HepG2 (cell line): ENCODE measurements around the gene DIP2C. TPM values are rescaled to one million over a fixed set of nuclear protein-coding genes. Genes with fewer than 3 reads are reported as not detected.
A peak's percentile ranks its signal among the peaks of the same experiment; 100 is the strongest.

ENCODE experiments used
- ATAC-seq: fragments of 200-7000 bp; cut with Tn5 transposase; 3 replicates; pipeline ENCODE4 v1.9.1; 2020; ENCODE audit warnings: mild to moderate bottlenecking, moderate library complexity
- BruUV-seq: library from RNA; stranded (reverse); fragments of 400-500 nt; replicated peaks from 2 replicates; lab custom pipeline; 2021; lab: Mats Ljungman, UMichigan
- CTCF ChIA-PET: fragments of 300-600 bp; formaldehyde crosslinking; extraction: SDS; loops from one replicate; lab custom pipeline; 2021; ENCODE audit warnings: low total read pairs, inconsistent platforms, low intra/inter-chr PET ratio; lab: Yijun Ruan, JAX
- POLR2A ChIA-PET: fragments of 350-600 bp; sonication (Branson Sonifier 250); formaldehyde crosslinking; loops from one replicate; lab custom pipeline; 2020; ENCODE audit warnings: antibody characterized with exemption, inconsistent platforms; lab: Yijun Ruan, JAX
- DNase-seq: peaks from one replicate; pipeline ENCODE4 v3.0.0-alpha.2; 2015; ENCODE audit warnings: low spot score
- FAIRE-seq: peaks from 3 replicates; lab custom pipeline; 2011; peaks lifted over from hg19 to GRCh38; lab: Jason Lieb, UNC
- H2AFZ ChIP-seq: one replicate; pipeline ENCODE4 v1.6.1; 2011; ENCODE audit warnings: low read length, inconsistent platforms
- H3K27ac ChIP-seq: fragments of 300-600 bp; 3 replicates; pipeline ENCODE4 v1.8.0; 2011; ENCODE audit warnings: mixed run types, mild to moderate bottlenecking, mixed read lengths, low read length, inconsistent platforms; ENCODE audit not compliant: insufficient read depth; ENCODE audit errors: extremely low read length
- H3K27me3 ChIP-seq, 2 experiments: fragments of 200-600 bp in 1 of 2; 2 replicates in 1 of 2; 3 replicates in 1 of 2; pipeline versions ENCODE4 v1.6.0 to v1.8.0; 2011; ENCODE audit warnings: low read length in 2 of 2, mild to moderate bottlenecking in 2 of 2, moderate library complexity in 2 of 2, inconsistent platforms in 1 of 2; ENCODE audit not compliant: insufficient read depth in 2 of 2, control insufficient read depth in 1 of 2
- H3K36me3 ChIP-seq, 2 experiments: fragments of 200-600 bp in 1 of 2; replicated peaks in 1 of 2; 2 replicates in 1 of 2; 3 replicates in 1 of 2; pipeline versions ENCODE4 v1.5.1 to v1.8.0; 2011; ENCODE audit warnings: low read length in 2 of 2, inconsistent platforms in 1 of 2; ENCODE audit not compliant: insufficient read depth in 2 of 2, control insufficient read depth in 1 of 2
- H3K4me1 ChIP-seq: 2 replicates; pipeline ENCODE4 v1.5.1; 2012; ENCODE audit warnings: low read length, inconsistent platforms; ENCODE audit not compliant: insufficient read depth
- H3K4me2 ChIP-seq: 2 replicates; pipeline ENCODE4 v1.6.0; 2011; ENCODE audit warnings: low read depth, low read length, inconsistent platforms
- H3K4me3 ChIP-seq, 3 experiments: fragments of 200-600 bp in 1 of 3; sonication (generic), shearing (Covaris generic) in 1 of 3; replicated peaks in 1 of 3; 2 replicates each; pipeline ENCODE4 v1.5.1; 2011 to 2016; ENCODE audit warnings: low read length in 3 of 3, inconsistent platforms in 2 of 3, low read depth in 2 of 3, mild to moderate bottlenecking in 2 of 3, control low read depth in 1 of 3, mixed read lengths in 1 of 3; ENCODE audit not compliant: insufficient read depth in 1 of 3
- H3K79me2 ChIP-seq: one replicate; pipeline ENCODE4 v1.6.1; 2011; ENCODE audit warnings: low read length, inconsistent platforms; ENCODE audit not compliant: insufficient read depth
- H3K9ac ChIP-seq: 2 replicates; pipeline ENCODE4 v1.6.0; 2011; ENCODE audit warnings: mild to moderate bottlenecking, low read depth, low read length, inconsistent platforms; ENCODE audit not compliant: insufficient read depth
- H3K9me3 ChIP-seq: 2 replicates; pipeline ENCODE4 v1.5.1; 2012; ENCODE audit warnings: mild to moderate bottlenecking, low read length
- H4K20me1 ChIP-seq: 2 replicates; pipeline ENCODE4 v1.6.0; 2011; ENCODE audit warnings: inconsistent platforms, mild to moderate bottlenecking, low read length, moderate library complexity; ENCODE audit not compliant: insufficient read depth
- ATM ChIP-seq: fragments of 450-650 bp; IDR thresholded peaks from 2 replicates; pipeline ENCODE4 v1.7.1; 2017; ENCODE audit warnings: mild to moderate bottlenecking, borderline replicate concordance
- GTF3A ChIP-seq: sonication (generic); formaldehyde crosslinking; conservative IDR thresholded peaks from 2 replicates; pipeline ENCODE4 v1.4.0; 2020; ENCODE audit warnings: mild to moderate bottlenecking, missing genetic modification reagents
- HDAC2 ChIP-seq: sonication (generic); formaldehyde crosslinking; IDR thresholded peaks from 2 replicates; pipeline ENCODE4 v1.4.0; 2020; ENCODE audit warnings: missing genetic modification reagents
- MED13 ChIP-seq: sonication (generic); formaldehyde crosslinking; IDR thresholded peaks from 2 replicates; pipeline ENCODE4 v1.5.0; 2020; ENCODE audit warnings: missing genetic modification reagents
- PHB2 ChIP-seq: fragments of 450-650 bp; IDR thresholded peaks from 2 replicates; pipeline ENCODE4 v1.6.1; 2018; ENCODE audit not compliant: partially characterized antibody
- PITX1 ChIP-seq: sonication (generic); formaldehyde crosslinking; IDR thresholded peaks from 2 replicates; pipeline ENCODE4 v1.5.1; 2020; ENCODE audit warnings: mild to moderate bottlenecking, missing genetic modification reagents
- ZNF225 ChIP-seq: sonication (generic); formaldehyde crosslinking; IDR thresholded peaks from 2 replicates; pipeline ENCODE4 v1.4.0; 2020; ENCODE audit warnings: mild to moderate bottlenecking, missing genetic modification reagents
- ZNF513 ChIP-seq: sonication (generic); formaldehyde crosslinking; conservative IDR thresholded peaks from 2 replicates; pipeline ENCODE4 v1.5.0; 2020; ENCODE audit warnings: missing genetic modification reagents
- ZNF543 ChIP-seq: sonication (generic); formaldehyde crosslinking; IDR thresholded peaks from 2 replicates; pipeline ENCODE4 v1.4.0; 2020; ENCODE audit warnings: mild to moderate bottlenecking, missing genetic modification reagents
- ZNF816 ChIP-seq: sonication (generic); formaldehyde crosslinking; IDR thresholded peaks from 2 replicates; pipeline ENCODE4 v1.8.0; 2022; ENCODE audit warnings: missing genetic modification reagents, mild to moderate bottlenecking, borderline replicate concordance
- ZSCAN12 ChIP-seq: sonication (generic); formaldehyde crosslinking; IDR thresholded peaks from 2 replicates; pipeline ENCODE4 v1.9.0; 2021; ENCODE audit warnings: mild to moderate bottlenecking, missing genetic modification reagents
- WGBS: methylation state at CpG from one replicate; pipeline ENCODE4 v1.1.6; 2017; ENCODE audit warnings: low lambda C conversion rate; 5-methylcytosine and 5-hydroxymethylcytosine counted together
- in situ Hi-C: cut with HindIII; loops from 2 replicates; pipeline ENCODE4 v1.10.0; 2017; ENCODE audit warnings: low pct_unique_long_range_greater_than_20kb; ENCODE audit not compliant: extremely low pct_ligation_motif_present
- intact Hi-C: fragments of 100-400 bp; cut with micrococcal nuclease; formaldehyde crosslinking; loops from one replicate; pipeline ENCODE4 v1.10.0; 2022; ENCODE audit not compliant: unreplicated experiment
- polyA plus RNA-seq, 8 experiments: library from polyadenylated mRNA; depleted of rRNA in 3 of 8; stranded (reverse) in 7 of 8; unstranded in 1 of 8; fragments of >200 nt; fragmentation: Illumina TruSeq in 4 of 8; extraction: Trizol in 4 of 8; gene quantifications; 2 replicates each; pipeline versions ENCODE4 v1.2.1 to v1.2.3, GENCODE V29; 2011 to 2016; ENCODE audit warnings: low read depth in 4 of 8, missing spikeins in 1 of 8, mixed read lengths in 1 of 8; ENCODE audit not compliant: insufficient read depth in 1 of 8
- total RNA-seq, 5 experiments: library from RNA; depleted of rRNA; stranded (reverse); fragments of >200 nt; fragmentation: Illumina TruSeq; extraction: Trizol; gene quantifications; 2 replicates each; pipeline ENCODE4 v1.2.3, GENCODE V29; 2016; ENCODE audit warnings: low read depth in 1 of 5
- TF ChIP-seq, protein P1 (sequence below): sonication (generic); formaldehyde crosslinking; IDR thresholded peaks from 2 replicates; pipeline ENCODE4 v1.5.0; 2020; ENCODE audit warnings: mild to moderate bottlenecking, missing genetic modification reagents
- TF ChIP-seq, protein P2 (sequence below): IDR thresholded peaks from 2 replicates; pipeline ENCODE4 v1.6.1; 2016; ENCODE audit warnings: mild to moderate bottlenecking

The DIP2C gene
- total and polyA plus RNA-seq, 2 of the 13 experiments (the other 11 are each of a cell fraction or from before 2014, with no cell fraction given), result 2.2 to 2.7 TPM

DNA sequence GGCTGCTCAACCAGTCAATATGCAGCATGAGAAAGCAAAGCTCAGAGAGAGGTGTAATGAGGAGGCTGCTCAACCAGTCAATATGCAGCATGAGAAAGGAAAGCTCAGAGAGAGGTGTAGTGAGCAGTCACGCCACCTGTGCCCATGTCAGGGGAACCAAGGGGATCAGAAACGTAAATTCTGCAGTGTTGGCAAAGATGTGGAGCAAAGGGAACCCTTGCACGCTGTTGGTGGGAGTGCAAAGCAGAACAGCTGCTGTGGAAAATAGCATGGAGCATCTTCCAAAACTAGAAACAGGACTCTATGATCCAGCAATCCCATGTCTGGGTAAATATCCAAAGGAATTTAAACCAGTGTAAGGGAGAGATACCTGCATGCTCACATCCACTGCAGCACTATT lies 194.9 kb downstream of the DIP2C start:
- Histone ChIP-seq H3K9me3 (no peaks in the 10 kb centered on the region), H3K4me2 (0 out of 2 replicates have a peak overlapping the region, but pooled peaks have one; percentile 33), H3K36me3 (no peaks in the 10 kb centered on the region), H3K4me3 (no peak overlapping the region), H3K27ac (no peak overlapping the region), H4K20me1 (no peaks in the 10 kb centered on the region), H2AFZ (no peak overlapping the region), H3K9ac (no peak overlapping the region), H3K79me2 (no peaks in the 10 kb centered on the region), H3K27me3 (no peaks in the 10 kb centered on the region), H3K4me1 (peaks cover 31% of the 10 kb centered on the region)
- CTCF ChIA-PET, result no interaction called here
- no TSS peak for BruUV-seq
- TF ChIP-seq MED13 (CRISPR knock-in tag) (no peak), HDAC2 (CRISPR knock-in tag) (no peak), ZNF543 (no peak), PITX1 (CRISPR knock-in tag) (no peak), ATM (no peak), ZNF513 (no peak), ZSCAN12 (CRISPR knock-in tag) (no peak), PHB2 (no peak), GTF3A (CRISPR knock-in tag) (no peak), ZNF225 (CRISPR knock-in tag) (no peak), ZNF816 (no peak)
- TF ChIP-seq, protein P1, sequence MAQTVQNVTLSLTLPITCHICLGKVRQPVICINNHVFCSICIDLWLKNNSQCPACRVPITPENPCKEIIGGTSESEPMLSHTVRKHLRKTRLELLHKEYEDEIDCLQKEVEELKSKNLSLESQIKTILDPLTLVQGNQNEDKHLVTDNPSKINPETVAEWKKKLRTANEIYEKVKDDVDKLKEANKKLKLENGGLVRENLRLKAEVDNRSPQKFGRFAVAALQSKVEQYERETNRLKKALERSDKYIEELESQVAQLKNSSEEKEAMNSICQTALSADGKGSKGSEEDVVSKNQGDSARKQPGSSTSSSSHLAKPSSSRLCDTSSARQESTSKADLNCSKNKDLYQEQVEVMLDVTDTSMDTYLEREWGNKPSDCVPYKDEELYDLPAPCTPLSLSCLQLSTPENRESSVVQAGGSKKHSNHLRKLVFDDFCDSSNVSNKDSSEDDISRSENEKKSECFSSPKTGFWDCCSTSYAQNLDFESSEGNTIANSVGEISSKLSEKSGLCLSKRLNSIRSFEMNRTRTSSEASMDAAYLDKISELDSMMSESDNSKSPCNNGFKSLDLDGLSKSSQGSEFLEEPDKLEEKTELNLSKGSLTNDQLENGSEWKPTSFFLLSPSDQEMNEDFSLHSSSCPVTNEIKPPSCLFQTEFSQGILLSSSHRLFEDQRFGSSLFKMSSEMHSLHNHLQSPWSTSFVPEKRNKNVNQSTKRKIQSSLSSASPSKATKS (CRISPR knock-in tag), result no peak
- TF ChIP-seq, protein P2, sequence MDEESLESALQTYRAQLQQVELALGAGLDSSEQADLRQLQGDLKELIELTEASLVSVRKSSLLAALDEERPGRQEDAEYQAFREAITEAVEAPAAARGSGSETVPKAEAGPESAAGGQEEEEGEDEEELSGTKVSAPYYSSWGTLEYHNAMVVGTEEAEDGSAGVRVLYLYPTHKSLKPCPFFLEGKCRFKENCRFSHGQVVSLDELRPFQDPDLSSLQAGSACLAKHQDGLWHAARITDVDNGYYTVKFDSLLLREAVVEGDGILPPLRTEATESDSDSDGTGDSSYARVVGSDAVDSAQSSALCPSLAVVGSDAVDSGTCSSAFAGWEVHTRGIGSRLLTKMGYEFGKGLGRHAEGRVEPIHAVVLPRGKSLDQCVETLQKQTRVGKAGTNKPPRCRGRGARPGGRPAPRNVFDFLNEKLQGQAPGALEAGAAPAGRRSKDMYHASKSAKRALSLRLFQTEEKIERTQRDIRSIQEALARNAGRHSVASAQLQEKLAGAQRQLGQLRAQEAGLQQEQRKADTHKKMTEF (CRISPR knock-in tag), result no peak
- in situ Hi-C loops (no loop called here), intact Hi-C loops (no loop called here)
- POLR2A ChIA-PET, result no interaction called here
- 86% methylated on average over 3 of the region's 3 CpGs for WGBS
- no peak for DNase-seq
- no peak for FAIRE-seq
- ATAC-seq, result no peak
